ENCODE results near the gene CDR2.

DNA sequence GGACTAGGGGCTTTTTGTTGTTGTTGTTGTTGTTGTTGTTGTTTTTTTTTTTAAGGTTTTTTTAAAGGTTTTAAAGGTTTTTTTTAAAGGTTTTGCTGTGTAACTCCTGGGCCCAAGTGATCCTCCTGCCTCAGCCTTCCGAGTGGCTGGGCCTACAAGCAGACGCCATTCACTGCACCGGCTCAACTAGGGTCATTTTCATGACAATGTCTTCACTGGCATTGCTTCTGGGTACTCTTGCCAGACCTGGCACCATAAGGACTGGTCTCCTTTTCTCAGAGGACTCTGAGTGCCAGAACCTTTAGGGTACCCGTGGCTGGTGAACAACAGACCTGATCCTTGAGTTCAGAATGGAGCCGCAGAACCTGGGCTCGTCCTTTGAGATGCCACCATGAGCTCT, 56.8 kb downstream of the CDR2 start:
- TF ChIP-seq, protein P1, sequence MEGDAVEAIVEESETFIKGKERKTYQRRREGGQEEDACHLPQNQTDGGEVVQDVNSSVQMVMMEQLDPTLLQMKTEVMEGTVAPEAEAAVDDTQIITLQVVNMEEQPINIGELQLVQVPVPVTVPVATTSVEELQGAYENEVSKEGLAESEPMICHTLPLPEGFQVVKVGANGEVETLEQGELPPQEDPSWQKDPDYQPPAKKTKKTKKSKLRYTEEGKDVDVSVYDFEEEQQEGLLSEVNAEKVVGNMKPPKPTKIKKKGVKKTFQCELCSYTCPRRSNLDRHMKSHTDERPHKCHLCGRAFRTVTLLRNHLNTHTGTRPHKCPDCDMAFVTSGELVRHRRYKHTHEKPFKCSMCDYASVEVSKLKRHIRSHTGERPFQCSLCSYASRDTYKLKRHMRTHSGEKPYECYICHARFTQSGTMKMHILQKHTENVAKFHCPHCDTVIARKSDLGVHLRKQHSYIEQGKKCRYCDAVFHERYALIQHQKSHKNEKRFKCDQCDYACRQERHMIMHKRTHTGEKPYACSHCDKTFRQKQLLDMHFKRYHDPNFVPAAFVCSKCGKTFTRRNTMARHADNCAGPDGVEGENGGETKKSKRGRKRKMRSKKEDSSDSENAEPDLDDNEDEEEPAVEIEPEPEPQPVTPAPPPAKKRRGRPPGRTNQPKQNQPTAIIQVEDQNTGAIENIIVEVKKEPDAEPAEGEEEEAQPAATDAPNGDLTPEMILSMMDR (IDR thresholded peaks at IDR 0.05): no peak
- no peak for TF ChIP-seq POLR2A (IDR thresholded peaks at IDR 0.05)

All from heart left ventricle (tissue), 13 donors.